Testis (tissue), 3 donors: ENCODE measurements around the gene GPR135. TPM values are rescaled to one million over a fixed set of nuclear protein-coding genes. Genes with fewer than 3 reads are reported as not detected.

Source experiments
- DNase-seq: peaks from one replicate; pipeline ENCODE4 v3.0.0-alpha.2; 2019
- H3K27ac ChIP-seq, 2 donors: fragments of 200-600 bp; sonication (generic); one replicate each; pipeline ENCODE4 v1.5.1; 2019
- H3K27me3 ChIP-seq: fragments of 200-600 bp; sonication (generic); one replicate; pipeline ENCODE4 v1.5.1; 2019
- H3K36me3 ChIP-seq: fragments of 200-600 bp; sonication (generic); one replicate; pipeline ENCODE4 v1.5.1; 2017; ENCODE audit warnings: low read depth; ENCODE audit errors: missing control alignments
- H3K4me1 ChIP-seq: fragments of 200-600 bp; sonication (generic); one replicate; pipeline ENCODE4 v1.5.1; 2019
- H3K4me3 ChIP-seq, 2 donors: fragments of 200-600 bp; sonication (generic); one replicate each; pipeline ENCODE4 v1.5.1; 2017 to 2019
- H3K9me3 ChIP-seq: fragments of 200-600 bp; sonication (generic); one replicate; pipeline ENCODE4 v1.5.1; 2017
- CTCF ChIP-seq, 3 experiments: fragments of 450-650 bp in 2 of 3; fragments of 200-600 bp in 1 of 3; sonication (generic) in 1 of 3; IDR thresholded peaks; one replicate each; pipeline ENCODE4 v1.5.1; 2016 to 2019; ENCODE audit warnings: antibody characterized with exemption in 3 of 3, mild to moderate bottlenecking in 2 of 3, moderate library complexity in 1 of 3
- POLR2A ChIP-seq: fragments of 450-650 bp; IDR thresholded peaks from one replicate; pipeline ENCODE4 v1.6.1; 2017; ENCODE audit warnings: antibody characterized with exemption, mild to moderate bottlenecking, moderate library complexity
- WGBS, 2 donors: methylation state at CpG; one replicate each; pipeline ENCODE4 v1.1.5; 2018; 5-methylcytosine and 5-hydroxymethylcytosine counted together
- intact Hi-C: fragments of 100-400 bp; cut with DNase I; formaldehyde crosslinking; loops from one replicate; pipeline ENCODE4 v1.15.1; 2023; ENCODE audit warnings: low total_unique reads
- polyA plus RNA-seq: library from polyadenylated mRNA; stranded (reverse); fragments of 350-450 nt; fragmentation: Illumina TruSeq; extraction: RNeasy Lipid Tissue Mini Kit (QIAGEN cat#74804); gene quantifications from one replicate; pipeline ENCODE4 v1.2.3, GENCODE V29; 2014; ENCODE audit warnings: low read depth, low replicate concordance; ENCODE audit not compliant: insufficient read depth
- total RNA-seq, 2 donors: library from RNA; depleted of rRNA; stranded (reverse); fragments of >200 nt; gene quantifications; one replicate each; pipeline ENCODE4 v1.2.3, GENCODE V29; 2016

GPR135 gene
- total and polyA plus RNA-seq, 3 donors from 2014 or later: 25.8 to 71.2 (median 33.1) TPM

DNA sequence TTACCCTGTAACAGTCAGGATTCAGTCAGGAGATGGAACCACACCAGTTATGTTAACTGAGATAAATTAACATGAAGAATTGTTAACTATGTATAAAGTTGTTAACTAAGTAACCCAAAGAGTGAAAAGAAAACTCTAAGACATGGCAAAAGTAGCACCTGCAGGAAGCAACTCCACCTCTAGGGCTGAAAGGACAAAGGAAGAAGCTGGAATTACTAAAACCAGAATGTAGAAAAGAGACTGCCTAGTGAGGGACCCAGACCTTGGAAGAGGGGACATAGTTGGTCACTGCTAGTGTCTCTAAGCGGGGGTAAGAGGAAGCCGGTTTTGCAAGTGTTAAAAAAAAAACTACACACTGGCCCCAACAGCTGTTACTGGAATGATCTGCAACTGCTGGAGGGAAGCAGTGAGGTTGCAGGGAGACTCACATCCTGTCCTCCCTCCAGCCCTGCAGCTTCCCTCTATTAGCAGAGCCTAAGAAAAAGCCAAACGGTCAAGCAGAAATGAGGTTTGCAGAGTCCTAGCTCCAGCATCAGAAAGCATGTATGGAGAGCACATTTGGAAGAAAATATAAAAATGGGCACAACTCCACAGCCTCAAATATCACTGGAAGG, 39.8 kb downstream of the GPR135 start:
- Histone ChIP-seq H3K4me3 (no peak overlapping the region), H3K36me3 (no peaks in the 10 kb centered on the region), H3K9me3 (no peaks in the 10 kb centered on the region), H3K27ac (peak overlapping the region in 1 of 2 donors; percentile 70), H3K4me1 (peaks cover 24% of the 10 kb centered on the region), H3K27me3 (no peaks in the 10 kb centered on the region)
- WGBS, 2 donors: 39 to 55% methylated on average over 3 of the region's 3 CpGs
- intact Hi-C loops: loop anchor here (10.0 kb wide), 1 partner anchor 241 kb away; the partner anchor contains the start of gene DAAM1
- DNase-seq: no peak
- TF ChIP-seq POLR2A: no peak
- TF ChIP-seq CTCF (IDR thresholded peaks at IDR 0.05): peak in 1 of 3 experiments; percentile 9

DNA sequence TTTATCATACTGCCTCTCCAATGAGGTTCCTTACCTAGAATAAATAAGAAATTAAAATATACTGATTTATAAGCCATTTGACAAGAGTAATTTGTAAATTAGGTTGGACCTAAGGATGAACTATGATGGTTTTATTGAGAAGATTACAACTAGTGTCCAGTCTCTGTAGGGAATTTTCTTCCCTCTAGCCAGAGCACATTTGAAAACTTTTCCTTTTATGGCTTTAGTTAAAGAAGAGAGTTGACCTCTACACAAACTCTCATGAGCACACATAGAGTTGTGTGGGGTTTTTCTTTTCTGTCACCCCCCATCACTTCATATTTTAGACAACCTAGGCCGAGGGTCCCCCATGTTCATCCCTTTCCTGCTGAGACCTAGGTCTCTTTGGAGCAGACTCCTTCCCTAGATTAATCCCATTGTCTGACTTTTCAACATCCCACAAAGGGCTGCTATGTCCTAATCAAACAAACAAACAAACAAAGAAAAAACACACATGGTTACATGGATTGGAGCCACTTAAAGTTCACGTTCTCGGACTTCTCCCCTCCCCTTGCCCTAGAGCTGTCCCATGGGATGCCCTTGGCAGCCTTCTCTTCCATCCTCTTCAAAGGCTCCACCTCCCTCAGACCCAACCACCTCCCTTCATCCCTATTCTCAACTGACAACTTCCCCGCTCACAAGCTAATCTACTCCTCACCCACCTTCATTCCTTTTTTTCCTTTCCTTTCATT, 40.7 kb downstream of the GPR135 start:
- Histone ChIP-seq H3K4me3 (no peak overlapping the region), H3K36me3 (no peaks in the 10 kb centered on the region), H3K27me3 (no peaks in the 10 kb centered on the region), H3K9me3 (no peaks in the 10 kb centered on the region), H3K27ac (peak overlapping the region in 1 of 2 donors; percentile 70), H3K4me1 (peaks cover 24% of the 10 kb centered on the region)
- no peak for TF ChIP-seq CTCF (IDR thresholded peaks at IDR 0.05)
- no peak for TF ChIP-seq POLR2A
- DNase-seq: peak; percentile 78
- WGBS, 2 donors: 48 to 56% methylated on average over 4 of the region's 4 CpGs
- intact Hi-C loops: loop anchor here (10.0 kb wide), 1 partner anchor 240 kb away; the partner anchor contains the start of gene DAAM1

DNA sequence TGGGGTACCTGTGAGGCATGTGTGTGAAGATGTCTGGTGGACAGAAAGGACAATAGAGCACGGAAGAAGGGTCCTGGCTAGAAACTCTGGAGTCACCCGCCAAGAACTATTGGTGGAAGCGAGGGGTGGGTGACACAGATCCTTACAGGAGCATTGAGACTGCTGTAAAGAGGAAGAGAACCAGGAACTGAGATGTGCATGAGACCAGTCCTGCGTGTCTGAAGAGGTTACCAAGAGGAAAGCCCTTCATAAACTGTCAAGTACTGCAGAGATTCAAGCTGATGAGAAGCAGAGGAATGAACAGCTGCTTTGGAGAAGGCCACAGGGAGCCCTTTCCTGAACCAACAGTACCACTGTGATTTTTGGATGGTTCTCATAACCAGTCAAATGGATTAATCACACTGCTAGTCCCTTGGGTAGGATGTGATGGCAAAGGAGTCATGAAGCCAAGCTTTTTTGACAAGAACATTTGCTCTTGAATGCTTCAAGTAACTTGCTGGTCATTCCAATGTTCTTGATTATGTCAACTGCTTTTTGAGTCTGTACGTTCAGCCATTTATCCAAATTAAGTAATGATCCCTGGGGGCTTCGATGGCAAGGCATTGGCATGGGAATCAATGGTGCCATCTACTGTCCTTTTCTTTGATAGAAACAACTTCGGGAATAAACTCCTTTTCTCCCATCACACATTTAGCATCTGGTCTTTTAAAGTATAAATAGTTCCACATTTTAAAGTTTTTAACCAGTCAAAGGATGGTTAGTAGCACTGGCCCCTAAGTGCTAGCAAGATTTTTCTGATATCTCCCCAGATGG, 42.9 kb downstream of the GPR135 start:
- intact Hi-C loops: loop anchor here (10.0 kb wide), 1 partner anchor 237 kb away; the partner anchor contains the start of gene DAAM1
- DNase-seq: no peak
- Histone ChIP-seq H3K4me3 (no peak overlapping the region), H3K27me3 (no peaks in the 10 kb centered on the region), H3K9me3 (no peaks in the 10 kb centered on the region), H3K4me1 (peaks cover 18% of the 10 kb centered on the region), H3K27ac (no peak overlapping the region), H3K36me3 (no peaks in the 10 kb centered on the region)
- TF ChIP-seq CTCF (IDR thresholded peaks at IDR 0.05) (no peak), POLR2A (no peak)
- WGBS, 2 donors: 71 to 75% methylated on average over 7 of the region's 7 CpGs

- intact Hi-C loops: no loop called here
- WGBS, 2 donors: 49 to 57% methylated on average over 2 of the region's 2 CpGs
These were observed 45.9 kb downstream of the GPR135 start for GRCh38 chr14:59419303-59419702.

More at GRCh38 chr14:59419303-59419702, 45.9 kb downstream of the GPR135 start:
- TF ChIP-seq CTCF (IDR thresholded peaks at IDR 0.05): no peak
- no peak for TF ChIP-seq POLR2A
- Histone ChIP-seq H3K4me3 (no peak overlapping the region), H3K27ac (peak overlapping the region in 1 of 2 donors; percentile 60), H3K9me3 (no peaks in the 10 kb centered on the region), H3K4me1 (peaks cover 6% of the 10 kb centered on the region), H3K27me3 (no peaks in the 10 kb centered on the region), H3K36me3 (no peaks in the 10 kb centered on the region)
- no peak for DNase-seq
